Endothelial cell of umbilical vein (primary cell): Measurements from ENCODE around the gene GGTLC2. TPM values are rescaled to one million over a fixed set of nuclear protein-coding genes. Genes with fewer than 3 reads are reported as not detected.
"Not testable (repeated sequence)": the region's sequence is repeated elsewhere in the genome, so short reads cannot be mapped to it uniquely, and the experiment has no call there.

Experiments
- BruUV-seq: library from RNA; stranded (reverse); fragments of 400-500 nt; replicated peaks from 2 replicates; lab custom pipeline; 2021; lab: Mats Ljungman, UMichigan
- CTCF ChIA-PET: fragments of 300-600, 350-600 bp; sonication (Branson Sonifier 250); formaldehyde crosslinking; loops from one replicate; lab custom pipeline; 2021; ENCODE audit warnings: antibody characterized with exemption, inconsistent platforms; lab: Charles Lee
- POLR2A ChIA-PET: fragments of 300-600, 350-600 bp; sonication (Branson Sonifier 250); formaldehyde crosslinking; loops from one replicate; lab custom pipeline; 2021; ENCODE audit warnings: antibody characterized with exemption, inconsistent platforms; lab: Charles Lee
- DNase-seq: peaks from one replicate; pipeline ENCODE4 v3.0.0-alpha.2; 2011; ENCODE audit warnings: low read depth, low spot score
- FAIRE-seq: peaks from 2 replicates; lab custom pipeline; 2011; peaks lifted over from hg19 to GRCh38; lab: Jason Lieb, UNC
- H2AFZ ChIP-seq: 2 replicates; pipeline ENCODE4 v1.6.0; 2012; ENCODE audit warnings: low read depth, low read length, control low read depth, inconsistent platforms
- H3K27ac ChIP-seq: 2 replicates; pipeline ENCODE4 v1.5.1; 2011; ENCODE audit warnings: low read depth, mild to moderate bottlenecking, control low read depth, low read length, moderate library complexity; ENCODE audit not compliant: insufficient read depth
- H3K27me3 ChIP-seq, 2 experiments: 2 replicates each; pipeline versions ENCODE4 v1.6.0 to v1.6.1; 2011; ENCODE audit warnings: low read length in 2 of 2, mixed read lengths in 1 of 2; ENCODE audit not compliant: control insufficient read depth in 2 of 2, insufficient read depth in 2 of 2
- H3K36me3 ChIP-seq, 2 experiments: 2 replicates in 1 of 2; 3 replicates in 1 of 2; pipeline ENCODE4 v1.5.1; 2011; ENCODE audit warnings: low read length in 2 of 2, mild to moderate bottlenecking in 1 of 2, moderate library complexity in 1 of 2; ENCODE audit not compliant: control insufficient read depth in 2 of 2, insufficient read depth in 2 of 2; ENCODE audit errors: extremely low read depth in 1 of 2
- H3K4me1 ChIP-seq: 3 replicates; pipeline ENCODE4 v1.5.1; 2011; ENCODE audit warnings: mild to moderate bottlenecking, low read length; ENCODE audit not compliant: control insufficient read depth, insufficient read depth; ENCODE audit errors: extremely low read depth
- H3K4me2 ChIP-seq: 2 replicates; pipeline ENCODE4 v1.6.1; 2011; ENCODE audit warnings: low read length, control low read depth, mixed read lengths; ENCODE audit not compliant: insufficient read depth
- H3K4me3 ChIP-seq, 3 experiments: fragments of 200-600 bp in 1 of 3; sonication (generic), shearing (Covaris generic) in 1 of 3; replicated peaks in 1 of 3; 2 replicates each; pipeline ENCODE4 v1.5.1; 2011 to 2016; ENCODE audit warnings: control low read depth in 3 of 3, low read length in 3 of 3, mild to moderate bottlenecking in 2 of 3, inconsistent platforms in 1 of 3, low read depth in 1 of 3, moderate library complexity in 1 of 3; ENCODE audit not compliant: insufficient read depth in 1 of 3
- H3K79me2 ChIP-seq: 2 replicates; pipeline ENCODE4 v1.6.0; 2012; ENCODE audit warnings: low read length, inconsistent platforms; ENCODE audit not compliant: control insufficient read depth, insufficient read depth
- H3K9ac ChIP-seq: replicated peaks from 2 replicates; pipeline ENCODE3; 2011; ENCODE audit warnings: low read length, control low read depth; ENCODE audit not compliant: insufficient read depth; ENCODE audit errors: extremely low read depth
- H3K9me1 ChIP-seq: replicated peaks from 3 replicates; pipeline ENCODE4 v1.6.0; 2011; ENCODE audit warnings: mild to moderate bottlenecking, low read length; ENCODE audit not compliant: control insufficient read depth, insufficient read depth; ENCODE audit errors: extremely low read depth
- H3K9me3 ChIP-seq: replicated peaks from 2 replicates; pipeline ENCODE4 v1.5.1; 2012; ENCODE audit warnings: low read length, inconsistent platforms; ENCODE audit not compliant: control insufficient read depth, insufficient read depth
- H4K20me1 ChIP-seq: replicated peaks from 2 replicates; pipeline ENCODE3; 2011; ENCODE audit warnings: mild to moderate bottlenecking, low read length; ENCODE audit not compliant: control insufficient read depth, insufficient read depth; ENCODE audit errors: extremely low read depth
- CTCF ChIP-seq, 2 donors: IDR thresholded peaks; 1 replicate in 1 of 2; 2 replicates in 1 of 2; pipeline ENCODE4 v1.5.1; 2011; ENCODE audit warnings: low read length in 2 of 2, mild to moderate bottlenecking in 2 of 2, moderate library complexity in 2 of 2, control low read depth in 1 of 2, inconsistent platforms in 1 of 2, low read depth in 1 of 2; ENCODE audit not compliant: insufficient read depth in 1 of 2; ENCODE audit errors: extremely low read depth in 1 of 2
- dilution Hi-C: fragments of 300-500 bp; cut with MboI; formaldehyde crosslinking; loops from one replicate; pipeline ENCODE4 v1.15.0; 2019; ENCODE audit warnings: low sequenced_read_pairs; ENCODE audit not compliant: extremely low pct_ligation_motif_present
- intact Hi-C: fragments of 100-400 bp; cut with micrococcal nuclease; formaldehyde crosslinking; loops from one replicate; pipeline ENCODE4 v1.10.0; 2022
- polyA plus RNA-seq, 4 experiments: library from polyadenylated mRNA; depleted of rRNA in 3 of 4; stranded (reverse) in 3 of 4; unstranded in 1 of 4; fragments of >200 nt; gene quantifications; 2 replicates each; pipeline versions ENCODE4 v1.2.1 to v1.2.3, GENCODE V29; 2011 to 2012; ENCODE audit warnings: missing spikeins in 1 of 4
- total RNA-seq: library from RNA; stranded (reverse); gene quantifications from 2 replicates; pipeline ENCODE4 v1.2.3, GENCODE V29; 2021

Gene GGTLC2
- total and polyA plus RNA-seq, 2 donors (not counting 3 experiments of a cell fraction or from before 2014, with no cell fraction given), result not detected

- H3K4me1 ChIP-seq, H2AFZ ChIP-seq, BruUV-seq, DNase-seq, H3K79me2 ChIP-seq, H3K4me2 ChIP-seq, H3K9me3 ChIP-seq, H3K4me3 ChIP-seq, H3K9me1 ChIP-seq, POLR2A ChIA-PET, CTCF ChIA-PET, intact Hi-C loops, H3K36me3 ChIP-seq, dilution Hi-C loops, H3K27ac ChIP-seq, H4K20me1 ChIP-seq, H3K27me3 ChIP-seq, H3K9ac ChIP-seq: not testable (repeated sequence)
- FAIRE-seq, result peak; percentile 12
- peak in 1 of 2 donors; percentile 11 for TF ChIP-seq CTCF (IDR thresholded peaks at IDR 0.05; ENCODE audit: extremely low read depth in 1 of 2, insufficient read depth in 1 of 2, low read depth in 1 of 2, low read length in 2 of 2)
These were observed 8.2 kb upstream of the GGTLC2 start for GRCh38 chr22:22636260-22636659.

- CTCF ChIA-PET, H3K9me3 ChIP-seq, H3K9ac ChIP-seq, H3K79me2 ChIP-seq, DNase-seq, H3K36me3 ChIP-seq, H3K4me1 ChIP-seq, H3K9me1 ChIP-seq, H2AFZ ChIP-seq, FAIRE-seq, intact Hi-C loops, POLR2A ChIA-PET, dilution Hi-C loops, H3K27ac ChIP-seq, H3K4me2 ChIP-seq, H4K20me1 ChIP-seq, BruUV-seq, H3K27me3 ChIP-seq, H3K4me3 ChIP-seq: not testable (repeated sequence)
These were observed 6.1 kb upstream of the GGTLC2 start for GRCh38 chr22:22638313-22638712.

- FAIRE-seq, H3K9me3 ChIP-seq, H3K27me3 ChIP-seq, dilution Hi-C loops, H3K4me1 ChIP-seq, BruUV-seq, H3K36me3 ChIP-seq, H3K4me3 ChIP-seq, DNase-seq, H2AFZ ChIP-seq, CTCF ChIA-PET, intact Hi-C loops, H3K9ac ChIP-seq, H3K27ac ChIP-seq, POLR2A ChIA-PET, H3K4me2 ChIP-seq, H3K9me1 ChIP-seq, H3K79me2 ChIP-seq, H4K20me1 ChIP-seq: not testable (repeated sequence)
These were observed 2.2 kb upstream of the GGTLC2 start for GRCh38 chr22:22642255-22642654.

GRCh38 chr22:22645969-22646368 lies 1.6 kb downstream of the GGTLC2 start:
- H3K27ac ChIP-seq, H3K79me2 ChIP-seq, H3K27me3 ChIP-seq, H3K36me3 ChIP-seq, POLR2A ChIA-PET, H3K4me2 ChIP-seq, H2AFZ ChIP-seq, H3K4me3 ChIP-seq, FAIRE-seq, H3K9me3 ChIP-seq, dilution Hi-C loops, DNase-seq, H3K9ac ChIP-seq, BruUV-seq, H3K9me1 ChIP-seq, intact Hi-C loops, H3K4me1 ChIP-seq, H4K20me1 ChIP-seq, CTCF ChIA-PET: not testable (repeated sequence)
